HCT116 (cell line): Measurements from ENCODE around the gene TMEM266. TPM values are rescaled to one million over a fixed set of nuclear protein-coding genes. Genes with fewer than 3 reads are reported as not detected.

Experiments used
- ATAC-seq: fragments of 200-7000 bp; cut with Tn5 transposase; 2 replicates; pipeline ENCODE4 v1.9.1; 2020; ENCODE audit warnings: mild to moderate bottlenecking, moderate library complexity
- BruUV-seq: library from RNA; stranded (reverse); fragments of 400-500 nt; replicated peaks from 2 replicates; lab custom pipeline; 2021; lab: Mats Ljungman, UMichigan
- CTCF ChIA-PET: fragments of 300-600 bp; sonication (Branson Sonifier 250); formaldehyde crosslinking; loops from one replicate; lab custom pipeline; 2021; ENCODE audit warnings: antibody characterized with exemption; lab: Charles Lee
- POLR2A ChIA-PET: fragments of 300-600, 350-600 bp; sonication (Branson Sonifier 250); formaldehyde crosslinking; loops from one replicate; lab custom pipeline; 2021; ENCODE audit warnings: antibody characterized with exemption; lab: Charles Lee
- RAD21 ChIA-PET, 2 experiments: fragments of 300-600 bp; sonication (Branson Sonifier 250); formaldehyde crosslinking; loops; one replicate each; lab custom pipeline; 2023; ENCODE audit warnings: low total read pairs in 2 of 2; ENCODE audit not compliant: uncharacterized antibody in 2 of 2, unreplicated experiment in 2 of 2, low non-redundant PET in 1 of 2; lab: Charles Lee
- DNase-seq: peaks from one replicate; pipeline ENCODE4 v3.0.0-alpha.2; 2010; ENCODE audit warnings: low read depth, low spot score
- H2AFZ ChIP-seq: fragments of 200-600 bp; shearing (Covaris generic), sonication (generic); 2 replicates; pipeline ENCODE4 v1.6.1; 2017; ENCODE audit warnings: low read depth, mixed run types, mixed read lengths, antibody characterized with exemption, low read length; ENCODE audit not compliant: poor library complexity, severe bottlenecking
- H3K27ac ChIP-seq: 2 replicates; pipeline ENCODE4 v1.5.1; 2012; ENCODE audit warnings: low read depth, low read length
- H3K27me3 ChIP-seq: fragments of 200-600 bp; sonication (generic); 2 replicates; pipeline ENCODE4 v1.6.1; 2016; ENCODE audit warnings: mixed run types, low read length, mixed read lengths; ENCODE audit not compliant: insufficient read depth
- H3K36me3 ChIP-seq, 2 experiments: fragments of 200-500 bp in 1 of 2; fragments of 200-600 bp in 1 of 2; sonication (Bioruptor generic) in 1 of 2; sonication (generic) in 1 of 2; 2 replicates each; pipeline versions ENCODE4 v1.5.1 to v1.6.1; 2014 to 2016; ENCODE audit warnings: low read length in 2 of 2, inconsistent platforms in 1 of 2, mixed read lengths in 1 of 2, mixed run types in 1 of 2; ENCODE audit not compliant: insufficient read depth in 2 of 2, control insufficient read depth in 1 of 2
- H3K4me1 ChIP-seq, 2 experiments: fragments of 200-600 bp in 1 of 2; sonication (generic) in 1 of 2; 2 replicates each; pipeline versions ENCODE4 v1.5.1 to v1.6.1; 2012 to 2017; ENCODE audit warnings: low read length in 2 of 2, inconsistent platforms in 1 of 2, mild to moderate bottlenecking in 1 of 2, mixed read lengths in 1 of 2, mixed run types in 1 of 2, moderate library complexity in 1 of 2; ENCODE audit not compliant: insufficient read depth in 2 of 2, control insufficient read depth in 1 of 2
- H3K4me2 ChIP-seq: fragments of 200-600 bp; sonication (generic); 2 replicates; pipeline ENCODE4 v1.6.1; 2017; ENCODE audit warnings: mixed run types, low read length, mixed read lengths
- H3K4me3 ChIP-seq, 2 experiments: fragments of 200-600 bp in 1 of 2; sonication (generic) in 1 of 2; replicated peaks in 1 of 2; 2 replicates each; pipeline ENCODE4 v1.5.1; 2011 to 2016; ENCODE audit warnings: low read length in 2 of 2, control low read depth in 1 of 2, low read depth in 1 of 2, mild to moderate bottlenecking in 1 of 2, mixed read lengths in 1 of 2, mixed run types in 1 of 2
- H3K79me2 ChIP-seq: fragments of 200-600 bp; sonication (generic); 2 replicates; pipeline ENCODE4 v1.6.1; 2017; ENCODE audit warnings: mild to moderate bottlenecking, mixed run types, low read length, moderate library complexity, mixed read lengths; ENCODE audit not compliant: insufficient read depth
- H3K9ac ChIP-seq: fragments of 200-600 bp; sonication (generic); 2 replicates; pipeline ENCODE4 v1.6.1; 2016; ENCODE audit warnings: low read length, mixed read lengths
- H3K9me2 ChIP-seq: fragments of 200-600 bp; sonication (generic), shearing (Covaris generic); 2 replicates; pipeline ENCODE4 v1.6.1; 2017; ENCODE audit warnings: mixed run types, mild to moderate bottlenecking, moderate library complexity; ENCODE audit not compliant: insufficient read depth
- H3K9me3 ChIP-seq, 2 experiments: fragments of 200-500 bp in 1 of 2; fragments of 200-600 bp in 1 of 2; sonication (Bioruptor generic) in 1 of 2; sonication (generic) in 1 of 2; 2 replicates each; pipeline ENCODE4 v1.6.1; 2014 to 2017; ENCODE audit warnings: low read length in 2 of 2, mixed read lengths in 2 of 2, inconsistent platforms in 1 of 2, low read depth in 1 of 2, mild to moderate bottlenecking in 1 of 2, mixed run types in 1 of 2, moderate library complexity in 1 of 2; ENCODE audit not compliant: control insufficient read depth in 1 of 2, insufficient read depth in 1 of 2
- H4K20me1 ChIP-seq: fragments of 200-600 bp; sonication (generic), shearing (Covaris generic); 2 replicates; pipeline ENCODE4 v1.6.1; 2017; ENCODE audit warnings: mixed run types, mild to moderate bottlenecking, moderate library complexity; ENCODE audit not compliant: insufficient read depth
- CBX3 ChIP-seq: IDR thresholded peaks from 2 replicates; pipeline ENCODE4 v1.6.1; 2012; ENCODE audit warnings: low read depth
- CEBPB ChIP-seq: IDR thresholded peaks from 2 replicates; pipeline ENCODE4 v1.6.1; 2012; ENCODE audit warnings: low read depth
- CTCF ChIP-seq, 3 experiments: fragments of 200-600 bp in 1 of 3; sonication (generic) in 1 of 3; IDR thresholded peaks in 2 of 3; conservative IDR thresholded peaks in 1 of 3; 2 replicates each; pipeline ENCODE4 v1.5.1; 2012 to 2017; ENCODE audit warnings: low read depth in 2 of 3, low read length in 2 of 3, antibody characterized with exemption in 1 of 3, borderline replicate concordance in 1 of 3, control low read depth in 1 of 3, mild to moderate bottlenecking in 1 of 3, mixed read lengths in 1 of 3, mixed run types in 1 of 3, moderate library complexity in 1 of 3; ENCODE audit not compliant: insufficient read depth in 1 of 3
- FOSL1 ChIP-seq: IDR thresholded peaks from 2 replicates; pipeline ENCODE4 v1.6.1; 2012; ENCODE audit warnings: low read depth
- MAX ChIP-seq: IDR thresholded peaks from 2 replicates; pipeline ENCODE4 v1.6.1; 2012
- POLR2A ChIP-seq: IDR thresholded peaks from 2 replicates; pipeline ENCODE4 v1.7.0; 2011; ENCODE audit warnings: borderline replicate concordance; ENCODE audit not compliant: insufficient read depth, insufficient read length; ENCODE audit errors: extremely low read depth
- POLR2AphosphoS5 ChIP-seq: IDR thresholded peaks from 2 replicates; pipeline ENCODE4 v1.6.1; 2011; ENCODE audit warnings: mild to moderate bottlenecking, low read depth, low read length, moderate library complexity
- REST ChIP-seq: IDR thresholded peaks from 2 replicates; pipeline ENCODE4 v1.6.1; 2012; ENCODE audit warnings: low read depth
- TCF7L2 ChIP-seq: IDR thresholded peaks from 2 replicates; pipeline ENCODE4 v1.7.0; 2011; ENCODE audit warnings: borderline replicate concordance, inconsistent platforms; ENCODE audit not compliant: insufficient read depth, insufficient read length; ENCODE audit errors: extremely low read depth
- YY1 ChIP-seq: IDR thresholded peaks from 2 replicates; pipeline ENCODE4 v1.6.1; 2011; ENCODE audit warnings: low read length, low read depth, moderate library complexity, mild to moderate bottlenecking; ENCODE audit not compliant: insufficient replicate concordance; ENCODE audit errors: extremely low read depth
- ZNF274 ChIP-seq: fragments of 200-500 bp; sonication (Bioruptor generic); IDR thresholded peaks from 2 replicates; pipeline ENCODE4 v1.6.1; 2014; ENCODE audit warnings: mild to moderate bottlenecking, low read depth, low read length, inconsistent platforms
- intact Hi-C: fragments of 100-400 bp; cut with micrococcal nuclease; formaldehyde crosslinking; loops from 2 replicates; pipeline ENCODE4 v1.10.0; 2022
- total RNA-seq: library from RNA; stranded (reverse); gene quantifications from one replicate; pipeline ENCODE4 v1.2.1, GENCODE V29; 2021; ENCODE audit not compliant: unreplicated experiment

The TMEM266 gene
- total RNA-seq, 1 experiment from 2014 or later, result 0.91 TPM

- H2AFZ ChIP-seq, result no peak overlapping the region
- no peaks in the 10 kb centered on the region for H3K79me2 ChIP-seq
- no peaks in the 10 kb centered on the region for H3K27me3 ChIP-seq
- H3K4me3 ChIP-seq, result no peak overlapping the region
- BruUV-seq, result no TSS peak
- intact Hi-C loops, result no loop called here
- H3K9ac ChIP-seq, result no peak overlapping the region
- no peaks in the 10 kb centered on the region for H3K4me1 ChIP-seq
- ChIA-PET RAD21 (interaction anchor here in 1 of 2 experiments (0.6 kb wide), 1 partner anchor 15 kb away, joined by 3 read pairs; no protein-coding TSS in a partner anchor), POLR2A (no interaction called here), CTCF (no interaction called here)
- no peak overlapping the region for H3K4me2 ChIP-seq
- ATAC-seq, result no peak
- H4K20me1 ChIP-seq, result no peaks in the 10 kb centered on the region
- TF ChIP-seq TCF7L2 (no peak), MAX (no peak), POLR2A (no peak), REST (no peak), POLR2AphosphoS5 (no peak), CTCF (IDR thresholded peaks at IDR 0.05 in 2 of 3, conservative IDR thresholded peaks at IDR 0.05 in 1 of 3; ENCODE audit: borderline replicate concordance in 1 of 3, insufficient read depth in 1 of 3, low read depth in 2 of 3, low read length in 2 of 3) (no peak), CBX3 (no peak), ZNF274 (no peak), YY1 (no peak), FOSL1 (no peak), CEBPB (no peak)
- no peaks in the 10 kb centered on the region for H3K9me3 ChIP-seq
- H3K36me3 ChIP-seq, result no peaks in the 10 kb centered on the region
- no peak overlapping the region for H3K27ac ChIP-seq
- no peak for DNase-seq
- no peaks in the 10 kb centered on the region for H3K9me2 ChIP-seq
Observed at GRCh38 chr15:76208084-76208785, 148.4 kb downstream of the TMEM266 start.
